GM12872 (cell line): ENCODE data around the gene CDA.

Experiments
- CTCF ChIP-seq: IDR thresholded peaks from 3 replicates; pipeline ENCODE4 v1.5.1; 2011; ENCODE audit warnings: low read depth, mild to moderate bottlenecking, low read length, moderate library complexity; ENCODE audit not compliant: insufficient read depth

CDA gene

GRCh38 chr1:20643080-20643479 lies 54.2 kb downstream of the CDA start:
- TF ChIP-seq CTCF, result no peak

GRCh38 chr1:20644416-20644815 lies 55.5 kb downstream of the CDA start:
- TF ChIP-seq CTCF, result no peak

GRCh38 chr1:20645414-20645813 lies 56.5 kb downstream of the CDA start:
- no peak for TF ChIP-seq CTCF

GRCh38 chr1:20648438-20648837 lies 59.5 kb downstream of the CDA start:
- no peak for TF ChIP-seq CTCF

- TF ChIP-seq CTCF, result no peak
Observed at GRCh38 chr1:20648946-20649345, 60.0 kb downstream of the CDA start.

- no peak for TF ChIP-seq CTCF
Observed at GRCh38 chr1:20652300-20652699, 63.4 kb downstream of the CDA start.

- no peak for TF ChIP-seq CTCF
Observed at GRCh38 chr1:20654104-20654690, 65.3 kb downstream of the CDA start.
